PC-9 (cell line): Measurements from ENCODE around the gene SGIP1.

ENCODE experiments used
- EZH2 ChIP-seq: fragments of 200-600 bp; sonication (generic); IDR thresholded peaks from 2 replicates; pipeline ENCODE4 v1.8.0; 2017; ENCODE audit warnings: antibody characterized with exemption, low read depth
- TF ChIP-seq, protein P1 (sequence below): fragments of 200-600 bp; sonication (generic); conservative IDR thresholded peaks from 2 replicates; pipeline ENCODE4 v1.6.1; 2017; ENCODE audit warnings: mixed run types, antibody characterized with exemption, mild to moderate bottlenecking, moderate library complexity

DNA sequence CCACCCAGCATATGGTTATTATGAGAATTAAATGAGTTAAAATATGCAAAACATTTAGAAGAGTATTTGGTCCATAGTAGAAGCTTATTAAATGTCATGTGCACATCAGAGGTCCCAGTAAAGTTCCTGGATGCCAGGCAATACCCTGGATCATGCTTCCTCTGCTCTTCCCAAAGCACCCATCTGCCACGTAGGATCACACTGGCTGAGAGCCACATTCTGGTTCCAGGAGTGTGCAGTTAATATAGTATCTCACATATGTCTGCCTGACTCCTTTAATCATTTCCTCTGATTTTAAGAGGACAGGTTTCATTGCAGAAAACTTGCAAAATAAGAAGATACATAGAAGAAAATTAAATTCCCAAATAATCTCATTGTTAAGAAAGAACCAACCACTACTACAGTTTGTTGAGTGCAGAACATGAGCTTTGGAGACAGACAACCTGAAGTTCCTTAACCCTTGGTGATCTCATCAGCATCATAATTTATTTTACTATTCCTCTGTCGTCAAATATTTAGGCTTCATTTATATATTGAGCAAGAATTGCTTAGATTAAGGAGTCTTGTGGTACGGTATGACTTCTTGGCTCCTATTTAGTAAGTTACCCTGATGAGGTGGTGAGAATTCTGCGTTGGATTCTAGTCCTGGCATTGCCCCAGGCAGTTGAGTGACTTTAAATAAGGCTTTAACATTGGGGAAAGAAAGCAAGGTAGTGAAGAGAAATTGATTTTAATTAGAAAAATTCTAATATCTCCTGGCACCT is 12.3 kb downstream of the SGIP1 start:
- TF ChIP-seq, protein P1, sequence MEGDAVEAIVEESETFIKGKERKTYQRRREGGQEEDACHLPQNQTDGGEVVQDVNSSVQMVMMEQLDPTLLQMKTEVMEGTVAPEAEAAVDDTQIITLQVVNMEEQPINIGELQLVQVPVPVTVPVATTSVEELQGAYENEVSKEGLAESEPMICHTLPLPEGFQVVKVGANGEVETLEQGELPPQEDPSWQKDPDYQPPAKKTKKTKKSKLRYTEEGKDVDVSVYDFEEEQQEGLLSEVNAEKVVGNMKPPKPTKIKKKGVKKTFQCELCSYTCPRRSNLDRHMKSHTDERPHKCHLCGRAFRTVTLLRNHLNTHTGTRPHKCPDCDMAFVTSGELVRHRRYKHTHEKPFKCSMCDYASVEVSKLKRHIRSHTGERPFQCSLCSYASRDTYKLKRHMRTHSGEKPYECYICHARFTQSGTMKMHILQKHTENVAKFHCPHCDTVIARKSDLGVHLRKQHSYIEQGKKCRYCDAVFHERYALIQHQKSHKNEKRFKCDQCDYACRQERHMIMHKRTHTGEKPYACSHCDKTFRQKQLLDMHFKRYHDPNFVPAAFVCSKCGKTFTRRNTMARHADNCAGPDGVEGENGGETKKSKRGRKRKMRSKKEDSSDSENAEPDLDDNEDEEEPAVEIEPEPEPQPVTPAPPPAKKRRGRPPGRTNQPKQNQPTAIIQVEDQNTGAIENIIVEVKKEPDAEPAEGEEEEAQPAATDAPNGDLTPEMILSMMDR = no peak
- TF ChIP-seq EZH2 = no peak
